OCI-LY1 (cell line): ENCODE data around the gene CACNA2D3.

Source experiments
- H2AFZ ChIP-seq: fragments of 200-600 bp; sonication (generic), shearing (Covaris generic); 2 replicates; pipeline ENCODE4 v1.6.0; 2014; ENCODE audit warnings: antibody characterized with exemption, mild to moderate bottlenecking, low read length
- H3F3A ChIP-seq: fragments of 200-600 bp; sonication (generic), shearing (Covaris generic); 2 replicates; pipeline ENCODE4 v1.6.0; 2014; ENCODE audit warnings: mild to moderate bottlenecking, antibody characterized with exemption, low read length, moderate library complexity; ENCODE audit not compliant: insufficient read depth
- H3K27ac ChIP-seq: fragments of 200-600 bp; sonication (generic); 2 replicates; pipeline ENCODE4 v1.5.1; 2014; ENCODE audit warnings: low read length, mixed run types, mild to moderate bottlenecking, low read depth; ENCODE audit not compliant: poor library complexity, severe bottlenecking
- H3K27me3 ChIP-seq: fragments of 200-600 bp; sonication (generic); 2 replicates; pipeline ENCODE4 v1.6.0; 2014; ENCODE audit warnings: antibody characterized with exemption, mild to moderate bottlenecking, low read length, moderate library complexity; ENCODE audit not compliant: insufficient read depth
- H3K36me3 ChIP-seq: fragments of 200-600 bp; sonication (generic); 2 replicates; pipeline ENCODE4 v1.6.1; 2014; ENCODE audit warnings: mild to moderate bottlenecking, antibody characterized with exemption, low read length, moderate library complexity, mixed read lengths; ENCODE audit not compliant: insufficient read depth
- H3K4me1 ChIP-seq: fragments of 200-600 bp; sonication (generic); 2 replicates; pipeline ENCODE4 v1.5.1; 2014; ENCODE audit warnings: mild to moderate bottlenecking, low read length, moderate library complexity; ENCODE audit not compliant: insufficient read depth, severe bottlenecking
- H3K4me2 ChIP-seq: fragments of 200-600 bp; sonication (generic), shearing (Covaris generic); 2 replicates; pipeline ENCODE4 v1.6.1; 2014; ENCODE audit warnings: low read length
- H3K4me3 ChIP-seq: fragments of 200-600 bp; sonication (generic); 2 replicates; pipeline ENCODE4 v1.5.1; 2014; ENCODE audit warnings: low read length, low read depth, mild to moderate bottlenecking, mixed read lengths; ENCODE audit not compliant: poor library complexity, severe bottlenecking
- H3K79me2 ChIP-seq: fragments of 200-600 bp; shearing (Covaris generic); 2 replicates; pipeline ENCODE4 v1.6.1; 2016; ENCODE audit warnings: mixed run types, low read length, mixed read lengths; ENCODE audit not compliant: insufficient read depth
- H3K9ac ChIP-seq: fragments of 200-600 bp; sonication (generic), shearing (Covaris generic); 2 replicates; pipeline ENCODE4 v1.6.1; 2014; ENCODE audit warnings: mild to moderate bottlenecking, low read length, mixed read lengths
- H3K9me2 ChIP-seq: fragments of 200-600 bp; sonication (generic), shearing (Covaris generic); 2 replicates; pipeline ENCODE4 v1.6.1; 2014; ENCODE audit warnings: low read depth, mild to moderate bottlenecking, low read length, mixed read lengths
- H3K9me3 ChIP-seq: fragments of 200-600 bp; shearing (Covaris generic); 2 replicates; pipeline ENCODE4 v1.6.1; 2014; ENCODE audit warnings: low read length, mixed read lengths
- H4K20me1 ChIP-seq: fragments of 200-600 bp; sonication (generic), shearing (Covaris generic); 2 replicates; pipeline ENCODE4 v1.6.0; 2016; ENCODE audit warnings: mild to moderate bottlenecking, low read length; ENCODE audit not compliant: insufficient read depth
- CTCF ChIP-seq: fragments of 200-600 bp; sonication (generic), shearing (Covaris generic); IDR thresholded peaks from 2 replicates; pipeline ENCODE4 v1.5.1; 2017; ENCODE audit warnings: mild to moderate bottlenecking, antibody characterized with exemption, low read length, moderate library complexity, mixed read lengths
- EZH2 ChIP-seq: fragments of 200-600 bp; sonication (generic), shearing (Covaris generic); IDR thresholded peaks from 2 replicates; pipeline ENCODE4 v1.8.0; 2017; ENCODE audit warnings: borderline replicate concordance, mixed run types, mild to moderate bottlenecking, antibody characterized with exemption, low read length, moderate library complexity, mixed read lengths

The CACNA2D3 gene

GRCh38 chr3:54870423-54870822 lies 748.1 kb downstream of the CACNA2D3 start:
- Histone ChIP-seq H2AFZ (no peak overlapping the region), H3K9ac (no peak overlapping the region), H3K4me2 (no peak overlapping the region), H3K9me3 (no peaks in the 10 kb centered on the region), H3K27me3 (no peaks in the 10 kb centered on the region), H3K36me3 (no peaks in the 10 kb centered on the region), H3K27ac (no peak overlapping the region), H3K4me3 (no peak overlapping the region), H3F3A (no peaks in the 10 kb centered on the region), H4K20me1 (no peaks in the 10 kb centered on the region), H3K4me1 (no peaks in the 10 kb centered on the region), H3K9me2 (no peaks in the 10 kb centered on the region), H3K79me2 (no peaks in the 10 kb centered on the region)
- no peak for TF ChIP-seq EZH2
- TF ChIP-seq CTCF = peak; percentile 31; the same call in 1 of the 2 replicates

- H3K4me2 ChIP-seq = no peak overlapping the region
- no peaks in the 10 kb centered on the region for H3K79me2 ChIP-seq
- no peaks in the 10 kb centered on the region for H3K9me3 ChIP-seq
- no peak for TF ChIP-seq EZH2
- H3K36me3 ChIP-seq = no peaks in the 10 kb centered on the region
- H3K27me3 ChIP-seq = no peaks in the 10 kb centered on the region
- H4K20me1 ChIP-seq = no peaks in the 10 kb centered on the region
- H3K4me3 ChIP-seq = no peak overlapping the region
- no peaks in the 10 kb centered on the region for H3K9me2 ChIP-seq
- no peaks in the 10 kb centered on the region for H3K4me1 ChIP-seq
- H2AFZ ChIP-seq = no peak overlapping the region
- no peaks in the 10 kb centered on the region for H3F3A ChIP-seq
- H3K27ac ChIP-seq = no peak overlapping the region
- no peak overlapping the region for H3K9ac ChIP-seq
These were observed 749.5 kb downstream of the CACNA2D3 start for GRCh38 chr3:54871867-54872266.

- H3K79me2 ChIP-seq = no peaks in the 10 kb centered on the region
- no peaks in the 10 kb centered on the region for H4K20me1 ChIP-seq
- no peak overlapping the region for H3K9ac ChIP-seq
- H3K4me3 ChIP-seq = no peak overlapping the region
- no peaks in the 10 kb centered on the region for H3K4me1 ChIP-seq
- no peaks in the 10 kb centered on the region for H3K9me3 ChIP-seq
- H3K36me3 ChIP-seq = no peaks in the 10 kb centered on the region
- H3K9me2 ChIP-seq = no peaks in the 10 kb centered on the region
- H2AFZ ChIP-seq = no peak overlapping the region
- no peak overlapping the region for H3K27ac ChIP-seq
- no peak for TF ChIP-seq CTCF
- no peak for TF ChIP-seq EZH2
- H3F3A ChIP-seq = no peaks in the 10 kb centered on the region
- H3K4me2 ChIP-seq = no peak overlapping the region
- H3K27me3 ChIP-seq = no peaks in the 10 kb centered on the region
These were observed 751.0 kb downstream of the CACNA2D3 start for GRCh38 chr3:54873059-54874010.
